HG03108 (cell line): Measurements from ENCODE around the gene CHEK2.
"Not testable (repeated sequence)": the region's sequence is repeated elsewhere in the genome, so short reads cannot be mapped to it uniquely, and the experiment has no call there.

ENCODE experiments used
- ATAC-seq: cut with Tn5 transposase; IDR thresholded peaks from one replicate; pipeline ENCODE4 v1.9.1; 2021; ENCODE audit warnings: moderate library complexity; ENCODE audit not compliant: unreplicated experiment

Gene CHEK2

GRCh38 chr22:28742562-28742962, 942 bp upstream of the CHEK2 start:
- ATAC-seq = no peak

- ATAC-seq = no peak
These were observed 328 bp downstream of the CHEK2 start for GRCh38 chr22:28741200-28741784.

- not testable (repeated sequence) for ATAC-seq
These were observed 2.7 kb downstream of the CHEK2 start for GRCh38 chr22:28738876-28739275.

- no peak for ATAC-seq
These were observed 3.9 kb downstream of the CHEK2 start for GRCh38 chr22:28737701-28738100.

- ATAC-seq = no peak
These were observed 5.1 kb downstream of the CHEK2 start for GRCh38 chr22:28736301-28737155.

- no peak for ATAC-seq
These were observed 7.2 kb downstream of the CHEK2 start for GRCh38 chr22:28734393-28734792.

- ATAC-seq = no peak
These were observed 11.4 kb downstream of the CHEK2 start for GRCh38 chr22:28730179-28730578.

- no peak for ATAC-seq
These were observed 12.9 kb downstream of the CHEK2 start for GRCh38 chr22:28728621-28729313.

GRCh38 chr22:28728002-28728401, 13.6 kb downstream of the CHEK2 start:
- ATAC-seq = no peak

GRCh38 chr22:28718044-28718443, 23.6 kb downstream of the CHEK2 start:
- ATAC-seq = no peak

- no peak for ATAC-seq
These were observed 24.9 kb downstream of the CHEK2 start for GRCh38 chr22:28716686-28717085.

GRCh38 chr22:28715611-28716010, 26.0 kb downstream of the CHEK2 start:
- ATAC-seq = no peak

GRCh38 chr22:28714043-28714628, 27.5 kb downstream of the CHEK2 start:
- no peak for ATAC-seq

GRCh38 chr22:28711820-28712777, 29.5 kb downstream of the CHEK2 start:
- ATAC-seq = no peak

GRCh38 chr22:28711341-28711740, 30.3 kb downstream of the CHEK2 start:
- ATAC-seq = no peak

GRCh38 chr22:28710576-28711191, 30.9 kb downstream of the CHEK2 start:
- no peak for ATAC-seq

- ATAC-seq = no peak
These were observed 31.5 kb downstream of the CHEK2 start for GRCh38 chr22:28710107-28710506.

- ATAC-seq = no peak
These were observed 34.8 kb downstream of the CHEK2 start for GRCh38 chr22:28706845-28707244.

- no peak for ATAC-seq
These were observed 38.2 kb downstream of the CHEK2 start for GRCh38 chr22:28703436-28703835.

- no peak for ATAC-seq
These were observed 38.7 kb downstream of the CHEK2 start for GRCh38 chr22:28702891-28703290.
